OCI-LY1 (cell line): ENCODE results near the gene CAPN10.

Source experiments
- CTCF ChIP-seq: fragments of 200-600 bp; sonication (generic), shearing (Covaris generic); IDR thresholded peaks from 2 replicates; pipeline ENCODE4 v1.5.1; 2017; ENCODE audit warnings: mild to moderate bottlenecking, antibody characterized with exemption, low read length, moderate library complexity, mixed read lengths
- EZH2 ChIP-seq: fragments of 200-600 bp; sonication (generic), shearing (Covaris generic); IDR thresholded peaks from 2 replicates; pipeline ENCODE4 v1.8.0; 2017; ENCODE audit warnings: borderline replicate concordance, mixed run types, mild to moderate bottlenecking, antibody characterized with exemption, low read length, moderate library complexity, mixed read lengths

- peak; percentile 70 for TF ChIP-seq CTCF
- TF ChIP-seq EZH2 = no peak
Measured at GRCh38 chr2:240579771-240580614, 6.5 kb upstream of the CAPN10 start.
